GM23338 (cell line): ENCODE measurements around the gene IL1RAPL2. TPM values are rescaled to one million over a fixed set of nuclear protein-coding genes. Genes with fewer than 3 reads are reported as not detected.

Source experiments
- ATAC-seq: fragments of 200-7000 bp; cut with Tn5 transposase; 3 replicates; pipeline ENCODE4 v1.9.1; 2020
- DNase-seq: peaks from one replicate; pipeline ENCODE4 v3.0.0-alpha.2; 2015; ENCODE audit warnings: low spot score
- H2AFZ ChIP-seq: fragments of 200-600 bp; sonication (generic); 2 replicates; pipeline ENCODE4 v1.8.0; 2016; ENCODE audit warnings: antibody characterized with exemption, mild to moderate bottlenecking, moderate library complexity
- H3F3A ChIP-seq: fragments of 200-600 bp; sonication (generic); replicated peaks from 2 replicates; pipeline ENCODE4 v1.8.0; 2017; ENCODE audit warnings: antibody characterized with exemption, mixed run types, low read depth
- H3K27ac ChIP-seq: fragments of 200-600 bp; sonication (generic); 2 replicates; pipeline ENCODE4 v1.6.1; 2016; ENCODE audit warnings: low read depth
- H3K27me3 ChIP-seq: fragments of 200-600 bp; sonication (generic); 2 replicates; pipeline ENCODE4 v1.8.0; 2016; ENCODE audit warnings: mild to moderate bottlenecking, mixed run types, moderate library complexity; ENCODE audit not compliant: insufficient read depth
- H3K36me3 ChIP-seq: fragments of 200-600 bp; sonication (generic); 2 replicates; pipeline ENCODE4 v1.8.0; 2016; ENCODE audit warnings: mild to moderate bottlenecking; ENCODE audit not compliant: insufficient read depth
- H3K4me1 ChIP-seq: fragments of 200-600 bp; sonication (generic); 2 replicates; pipeline ENCODE4 v1.8.0; 2016; ENCODE audit warnings: mild to moderate bottlenecking, moderate library complexity; ENCODE audit not compliant: insufficient read depth
- H3K4me2 ChIP-seq: fragments of 200-600 bp; sonication (generic); 2 replicates; pipeline ENCODE4 v1.7.1; 2017; ENCODE audit warnings: mixed run types
- H3K4me3 ChIP-seq: fragments of 200-600 bp; sonication (generic); 2 replicates; pipeline ENCODE4 v1.6.1; 2016; ENCODE audit warnings: mixed run types
- H3K79me2 ChIP-seq: fragments of 200-600 bp; sonication (generic); replicated peaks from 2 replicates; pipeline ENCODE4 v1.8.0; 2017; ENCODE audit warnings: mild to moderate bottlenecking; ENCODE audit not compliant: insufficient read depth
- H3K9me2 ChIP-seq: fragments of 200-600 bp; sonication (generic); 2 replicates; pipeline ENCODE4 v1.8.0; 2017; ENCODE audit not compliant: insufficient read depth
- H4K20me1 ChIP-seq: fragments of 200-600 bp; sonication (generic); replicated peaks from 2 replicates; pipeline ENCODE4 v1.8.0; 2017; ENCODE audit warnings: mild to moderate bottlenecking; ENCODE audit not compliant: insufficient read depth
- H3K27ac Mint-ChIP-seq: 2 replicates; pipeline ENCODE4 v1.8.0; 2020; ENCODE audit warnings: inconsistent platforms, mild to moderate bottlenecking, moderate library complexity, mixed read lengths
- H3K27me3 Mint-ChIP-seq: 3 replicates; pipeline ENCODE4 v1.8.0; 2022; ENCODE audit warnings: low read depth, mild to moderate bottlenecking, moderate library complexity, mixed read lengths, inconsistent platforms; ENCODE audit not compliant: insufficient read depth, poor library complexity
- H3K36me3 Mint-ChIP-seq: 3 replicates; pipeline ENCODE4 v1.8.0; 2021; ENCODE audit warnings: low read depth, mild to moderate bottlenecking, inconsistent platforms, moderate library complexity, mixed read lengths
- H3K4me1 Mint-ChIP-seq: 3 replicates; pipeline ENCODE4 v1.8.0; 2020; ENCODE audit warnings: mild to moderate bottlenecking, inconsistent platforms, mixed read lengths
- H3K4me3 Mint-ChIP-seq: 3 replicates; pipeline ENCODE4 v1.8.0; 2021; ENCODE audit warnings: moderate library complexity, mild to moderate bottlenecking, inconsistent platforms, mixed read lengths
- H3K9me3 Mint-ChIP-seq: 3 replicates; pipeline ENCODE4 v1.8.0; 2020; ENCODE audit warnings: moderate library complexity, mild to moderate bottlenecking, inconsistent platforms, mixed read lengths
- EZH2 ChIP-seq: fragments of 200-600 bp; sonication (generic); IDR thresholded peaks from one replicate; pipeline ENCODE4 v1.8.0; 2017; ENCODE audit warnings: antibody characterized with exemption, mild to moderate bottlenecking, low read depth; ENCODE audit not compliant: unreplicated experiment
- EZH2phosphoT487 ChIP-seq: fragments of 200-600 bp; sonication (generic); IDR thresholded peaks from one replicate; pipeline ENCODE4 v1.8.1; 2018; ENCODE audit warnings: antibody characterized with exemption; ENCODE audit not compliant: unreplicated experiment
- NANOG ChIP-seq: IDR thresholded peaks from 2 replicates; pipeline ENCODE4 v1.6.1; 2016; ENCODE audit warnings: antibody characterized with exemption, borderline replicate concordance
- STAT1 ChIP-seq: IDR thresholded peaks from one replicate; pipeline ENCODE4 v1.6.1; 2016; ENCODE audit warnings: antibody characterized with exemption; ENCODE audit not compliant: unreplicated experiment
- ZNF331 ChIP-seq: fragments of 250-450 bp; sonication (Bioruptor Pico); IDR thresholded peaks from 2 replicates; pipeline ENCODE4 v1.5.0; 2020; ENCODE audit warnings: low read depth, mild to moderate bottlenecking, moderate library complexity
- polyA plus RNA-seq: library from polyadenylated mRNA; unstranded; fragments of >200 nt; fragmentation: Nextera tagmentation; extraction: Ambion mirVana; gene quantifications from 2 replicates; pipeline ENCODE4 v1.2.1, GENCODE V29; 2016
- total RNA-seq: library from RNA; depleted of rRNA; stranded (reverse); fragments of >200 nt; shearing (Covaris generic); gene quantifications from 2 replicates; pipeline ENCODE4 v1.2.3, GENCODE V29; 2014
- TF ChIP-seq, protein P1 (sequence below): fragments of 250-450 bp; sonication (Bioruptor Pico); IDR thresholded peaks from 2 replicates; pipeline ENCODE4 v1.5.0; 2020; ENCODE audit warnings: mild to moderate bottlenecking, moderate library complexity
- TF ChIP-seq, protein P2 (sequence below): IDR thresholded peaks from 2 replicates; pipeline ENCODE4 v1.6.1; 2016; ENCODE audit warnings: antibody characterized with exemption
- TF ChIP-seq, protein P3 (sequence below), 2 experiments: fragments of 200-600 bp in 1 of 2; sonication (generic) in 1 of 2; conservative IDR thresholded peaks; 2 replicates each; pipeline versions ENCODE4 v1.5.1 to v1.6.1; 2016 to 2017; ENCODE audit warnings: antibody characterized with exemption in 2 of 2, low read depth in 2 of 2, mild to moderate bottlenecking in 2 of 2, moderate library complexity in 1 of 2

Gene IL1RAPL2
- total and polyA plus RNA-seq, 2 experiments from 2014 or later: 0.80 to 0.94 TPM

DNA sequence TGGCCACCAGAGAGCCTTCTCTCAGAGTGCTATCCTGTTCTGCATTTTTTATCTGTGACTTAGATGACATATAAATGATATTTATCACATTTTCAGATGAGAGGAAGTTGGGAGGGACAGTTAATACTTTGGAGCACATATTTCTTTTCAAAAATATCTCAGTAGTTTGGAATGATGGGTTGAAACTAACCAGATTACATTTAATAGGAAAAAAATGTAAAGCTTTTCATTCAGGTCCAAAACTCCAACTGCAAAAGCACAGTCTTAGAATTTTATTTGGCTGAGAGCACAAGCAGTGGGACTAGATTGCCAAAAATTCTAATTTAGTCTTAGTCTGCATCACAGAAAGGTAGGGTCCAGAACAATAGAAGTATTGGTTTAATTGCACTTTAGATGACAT is 902.7 kb downstream of the IL1RAPL2 start:
- DNase-seq: no peak
- Histone ChIP-seq H3K79me2 (no peaks in the 10 kb centered on the region), H3K27ac (no peak overlapping the region), H3F3A (no peaks in the 10 kb centered on the region), H3K27me3 (no peaks in the 10 kb centered on the region), H3K4me3 (no peak overlapping the region), H3K4me1 (no peaks in the 10 kb centered on the region), H3K4me2 (no peak overlapping the region), H3K36me3 (no peaks in the 10 kb centered on the region), H3K9me2 (no peaks in the 10 kb centered on the region), H4K20me1 (no peaks in the 10 kb centered on the region), H2AFZ (no peak overlapping the region)
- TF ChIP-seq EZH2 (no peak), EZH2phosphoT487 (no peak), ZNF331 (no peak), NANOG (no peak), STAT1 (no peak)
- TF ChIP-seq, protein P1, sequence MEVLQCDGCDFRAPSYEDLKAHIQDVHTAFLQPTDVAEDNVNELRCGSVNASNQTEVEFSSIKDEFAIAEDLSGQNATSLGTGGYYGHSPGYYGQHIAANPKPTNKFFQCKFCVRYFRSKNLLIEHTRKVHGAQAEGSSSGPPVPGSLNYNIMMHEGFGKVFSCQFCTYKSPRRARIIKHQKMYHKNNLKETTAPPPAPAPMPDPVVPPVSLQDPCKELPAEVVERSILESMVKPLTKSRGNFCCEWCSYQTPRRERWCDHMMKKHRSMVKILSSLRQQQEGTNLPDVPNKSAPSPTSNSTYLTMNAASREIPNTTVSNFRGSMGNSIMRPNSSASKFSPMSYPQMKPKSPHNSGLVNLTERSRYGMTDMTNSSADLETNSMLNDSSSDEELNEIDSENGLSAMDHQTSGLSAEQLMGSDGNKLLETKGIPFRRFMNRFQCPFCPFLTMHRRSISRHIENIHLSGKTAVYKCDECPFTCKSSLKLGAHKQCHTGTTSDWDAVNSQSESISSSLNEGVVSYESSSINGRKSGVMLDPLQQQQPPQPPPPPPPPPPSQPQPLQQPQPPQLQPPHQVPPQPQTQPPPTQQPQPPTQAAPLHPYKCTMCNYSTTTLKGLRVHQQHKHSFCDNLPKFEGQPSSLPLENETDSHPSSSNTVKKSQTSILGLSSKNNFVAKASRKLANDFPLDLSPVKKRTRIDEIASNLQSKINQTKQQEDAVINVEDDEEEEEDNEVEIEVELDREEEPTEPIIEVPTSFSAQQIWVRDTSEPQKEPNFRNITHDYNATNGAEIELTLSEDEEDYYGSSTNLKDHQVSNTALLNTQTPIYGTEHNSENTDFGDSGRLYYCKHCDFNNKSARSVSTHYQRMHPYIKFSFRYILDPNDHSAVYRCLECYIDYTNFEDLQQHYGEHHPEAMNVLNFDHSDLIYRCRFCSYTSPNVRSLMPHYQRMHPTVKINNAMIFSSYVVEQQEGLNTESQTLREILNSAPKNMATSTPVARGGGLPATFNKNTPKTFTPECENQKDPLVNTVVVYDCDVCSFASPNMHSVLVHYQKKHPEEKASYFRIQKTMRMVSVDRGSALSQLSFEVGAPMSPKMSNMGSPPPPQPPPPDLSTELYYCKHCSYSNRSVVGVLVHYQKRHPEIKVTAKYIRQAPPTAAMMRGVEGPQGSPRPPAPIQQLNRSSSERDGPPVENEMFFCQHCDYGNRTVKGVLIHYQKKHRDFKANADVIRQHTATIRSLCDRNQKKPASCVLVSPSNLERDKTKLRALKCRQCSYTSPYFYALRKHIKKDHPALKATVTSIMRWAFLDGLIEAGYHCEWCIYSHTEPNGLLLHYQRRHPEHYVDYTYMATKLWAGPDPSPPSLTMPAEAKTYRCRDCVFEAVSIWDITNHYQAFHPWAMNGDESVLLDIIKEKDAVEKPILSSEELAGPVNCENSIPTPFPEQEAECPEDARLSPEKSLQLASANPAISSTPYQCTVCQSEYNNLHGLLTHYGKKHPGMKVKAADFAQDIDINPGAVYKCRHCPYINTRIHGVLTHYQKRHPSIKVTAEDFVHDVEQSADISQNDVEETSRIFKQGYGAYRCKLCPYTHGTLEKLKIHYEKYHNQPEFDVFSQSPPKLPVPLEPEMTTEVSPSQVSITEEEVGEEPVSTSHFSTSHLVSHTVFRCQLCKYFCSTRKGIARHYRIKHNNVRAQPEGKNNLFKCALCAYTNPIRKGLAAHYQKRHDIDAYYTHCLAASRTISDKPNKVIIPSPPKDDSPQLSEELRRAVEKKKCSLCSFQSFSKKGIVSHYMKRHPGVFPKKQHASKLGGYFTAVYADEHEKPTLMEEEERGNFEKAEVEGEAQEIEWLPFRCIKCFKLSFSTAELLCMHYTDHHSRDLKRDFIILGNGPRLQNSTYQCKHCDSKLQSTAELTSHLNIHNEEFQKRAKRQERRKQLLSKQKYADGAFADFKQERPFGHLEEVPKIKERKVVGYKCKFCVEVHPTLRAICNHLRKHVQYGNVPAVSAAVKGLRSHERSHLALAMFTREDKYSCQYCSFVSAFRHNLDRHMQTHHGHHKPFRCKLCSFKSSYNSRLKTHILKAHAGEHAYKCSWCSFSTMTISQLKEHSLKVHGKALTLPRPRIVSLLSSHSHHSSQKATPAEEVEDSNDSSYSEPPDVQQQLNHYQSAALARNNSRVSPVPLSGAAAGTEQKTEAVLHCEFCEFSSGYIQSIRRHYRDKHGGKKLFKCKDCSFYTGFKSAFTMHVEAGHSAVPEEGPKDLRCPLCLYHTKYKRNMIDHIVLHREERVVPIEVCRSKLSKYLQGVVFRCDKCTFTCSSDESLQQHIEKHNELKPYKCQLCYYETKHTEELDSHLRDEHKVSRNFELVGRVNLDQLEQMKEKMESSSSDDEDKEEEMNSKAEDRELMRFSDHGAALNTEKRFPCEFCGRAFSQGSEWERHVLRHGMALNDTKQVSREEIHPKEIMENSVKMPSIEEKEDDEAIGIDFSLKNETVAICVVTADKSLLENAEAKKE (CRISPR knock-in tag): no peak
- TF ChIP-seq, protein P2, sequence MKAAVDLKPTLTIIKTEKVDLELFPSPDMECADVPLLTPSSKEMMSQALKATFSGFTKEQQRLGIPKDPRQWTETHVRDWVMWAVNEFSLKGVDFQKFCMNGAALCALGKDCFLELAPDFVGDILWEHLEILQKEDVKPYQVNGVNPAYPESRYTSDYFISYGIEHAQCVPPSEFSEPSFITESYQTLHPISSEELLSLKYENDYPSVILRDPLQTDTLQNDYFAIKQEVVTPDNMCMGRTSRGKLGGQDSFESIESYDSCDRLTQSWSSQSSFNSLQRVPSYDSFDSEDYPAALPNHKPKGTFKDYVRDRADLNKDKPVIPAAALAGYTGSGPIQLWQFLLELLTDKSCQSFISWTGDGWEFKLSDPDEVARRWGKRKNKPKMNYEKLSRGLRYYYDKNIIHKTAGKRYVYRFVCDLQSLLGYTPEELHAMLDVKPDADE: no peak
- TF ChIP-seq, protein P3, sequence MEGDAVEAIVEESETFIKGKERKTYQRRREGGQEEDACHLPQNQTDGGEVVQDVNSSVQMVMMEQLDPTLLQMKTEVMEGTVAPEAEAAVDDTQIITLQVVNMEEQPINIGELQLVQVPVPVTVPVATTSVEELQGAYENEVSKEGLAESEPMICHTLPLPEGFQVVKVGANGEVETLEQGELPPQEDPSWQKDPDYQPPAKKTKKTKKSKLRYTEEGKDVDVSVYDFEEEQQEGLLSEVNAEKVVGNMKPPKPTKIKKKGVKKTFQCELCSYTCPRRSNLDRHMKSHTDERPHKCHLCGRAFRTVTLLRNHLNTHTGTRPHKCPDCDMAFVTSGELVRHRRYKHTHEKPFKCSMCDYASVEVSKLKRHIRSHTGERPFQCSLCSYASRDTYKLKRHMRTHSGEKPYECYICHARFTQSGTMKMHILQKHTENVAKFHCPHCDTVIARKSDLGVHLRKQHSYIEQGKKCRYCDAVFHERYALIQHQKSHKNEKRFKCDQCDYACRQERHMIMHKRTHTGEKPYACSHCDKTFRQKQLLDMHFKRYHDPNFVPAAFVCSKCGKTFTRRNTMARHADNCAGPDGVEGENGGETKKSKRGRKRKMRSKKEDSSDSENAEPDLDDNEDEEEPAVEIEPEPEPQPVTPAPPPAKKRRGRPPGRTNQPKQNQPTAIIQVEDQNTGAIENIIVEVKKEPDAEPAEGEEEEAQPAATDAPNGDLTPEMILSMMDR (conservative IDR thresholded peaks at IDR 0.05; ENCODE audit: low read depth in 2 of 2): no peak
- H3K36me3 Mint-ChIP-seq: no peaks in the 10 kb centered on the region
- peaks cover 2% of the 10 kb centered on the region; the same call in 1 of the 3 replicates for H3K4me1 Mint-ChIP-seq
- H3K27ac Mint-ChIP-seq: no peak overlapping the region
- H3K9me3 Mint-ChIP-seq: no peaks in the 10 kb centered on the region
- no peak for ATAC-seq
- no peak overlapping the region for H3K4me3 Mint-ChIP-seq
- H3K27me3 Mint-ChIP-seq: no peaks in the 10 kb centered on the region
